Dedifferentiated amniotic fluid mesenchymal stem cell (primary cell): ENCODE results near the gene GEMIN4.
A peak's percentile ranks its signal among the peaks of the same experiment; 100 is the strongest.

ENCODE experiments used
- DNase-seq: peaks from one replicate; pipeline ENCODE4 v3.0.0-alpha.2; 2016; ENCODE audit errors: extremely low spot score

GEMIN4 gene

GRCh38 chr17:742147-742793 is 9.8 kb downstream of the GEMIN4 start:
- no peak for DNase-seq

DNA sequence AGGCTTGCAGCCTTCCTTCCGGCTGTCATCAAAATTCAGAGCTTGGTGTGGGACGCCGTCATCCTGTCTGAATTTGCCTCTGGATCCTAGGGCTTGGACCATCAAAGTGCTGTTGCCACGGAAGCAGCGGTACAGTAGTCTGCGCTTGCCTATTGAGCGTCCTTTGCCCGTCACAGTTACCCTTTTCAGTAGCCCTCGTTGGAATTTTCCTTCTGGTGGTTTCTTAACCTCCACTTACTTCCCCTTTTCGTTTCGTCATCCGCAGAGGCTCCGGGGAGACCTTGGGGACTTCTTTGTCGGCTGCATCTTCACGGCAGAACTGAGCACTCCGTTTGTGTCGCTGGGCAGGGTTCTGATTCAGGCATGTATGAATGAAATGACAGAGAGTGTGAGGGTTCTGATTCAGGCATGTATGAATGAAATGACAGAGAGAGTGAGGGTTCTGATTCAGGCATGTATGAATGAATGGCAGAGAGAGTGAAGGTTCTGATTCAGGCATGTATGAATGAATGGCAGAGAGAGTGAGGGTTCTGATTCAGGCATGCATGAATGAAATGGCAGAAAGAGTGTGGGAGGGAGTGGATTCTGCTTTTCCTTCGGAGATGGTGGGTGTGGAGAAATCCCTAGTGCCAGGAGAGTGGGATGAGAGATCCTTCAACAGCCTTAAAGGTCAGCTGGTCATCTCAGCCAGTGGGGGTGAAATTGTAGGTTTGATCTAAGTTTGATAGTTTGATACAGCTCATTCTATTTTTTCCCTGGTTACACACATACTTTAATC is 11.6 kb downstream of the GEMIN4 start:
- DNase-seq: no peak

DNA sequence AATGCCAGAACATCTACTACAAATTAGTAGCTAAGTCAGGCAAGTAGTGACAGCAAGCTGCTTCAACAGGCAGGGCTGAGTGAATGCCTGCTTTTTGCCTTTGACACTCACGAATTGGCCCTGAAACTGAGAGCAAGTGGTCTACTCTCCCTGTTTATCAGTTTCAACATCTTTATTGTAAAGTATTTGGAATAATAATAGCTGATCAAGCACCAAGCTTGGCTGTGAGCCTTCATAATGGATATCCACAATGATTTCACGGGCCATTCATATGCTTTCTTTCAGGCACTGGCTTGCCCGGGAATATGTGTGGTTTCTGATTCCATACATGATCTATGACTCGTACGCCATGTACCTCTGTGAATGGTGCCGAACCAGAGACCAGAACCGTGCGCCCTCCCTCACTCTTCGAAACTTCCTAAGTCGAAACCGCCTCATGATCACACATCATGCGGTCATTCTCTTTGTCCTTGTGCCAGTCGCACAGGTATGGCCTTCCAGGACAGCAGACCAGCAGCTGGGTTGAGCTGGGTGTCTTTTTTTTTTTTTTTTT is 14.4 kb downstream of the GEMIN4 start:
- DNase-seq: no peak

- DNase-seq: no peak
Observed at GRCh38 chr17:733743-734142, 18.3 kb downstream of the GEMIN4 start.

DNA sequence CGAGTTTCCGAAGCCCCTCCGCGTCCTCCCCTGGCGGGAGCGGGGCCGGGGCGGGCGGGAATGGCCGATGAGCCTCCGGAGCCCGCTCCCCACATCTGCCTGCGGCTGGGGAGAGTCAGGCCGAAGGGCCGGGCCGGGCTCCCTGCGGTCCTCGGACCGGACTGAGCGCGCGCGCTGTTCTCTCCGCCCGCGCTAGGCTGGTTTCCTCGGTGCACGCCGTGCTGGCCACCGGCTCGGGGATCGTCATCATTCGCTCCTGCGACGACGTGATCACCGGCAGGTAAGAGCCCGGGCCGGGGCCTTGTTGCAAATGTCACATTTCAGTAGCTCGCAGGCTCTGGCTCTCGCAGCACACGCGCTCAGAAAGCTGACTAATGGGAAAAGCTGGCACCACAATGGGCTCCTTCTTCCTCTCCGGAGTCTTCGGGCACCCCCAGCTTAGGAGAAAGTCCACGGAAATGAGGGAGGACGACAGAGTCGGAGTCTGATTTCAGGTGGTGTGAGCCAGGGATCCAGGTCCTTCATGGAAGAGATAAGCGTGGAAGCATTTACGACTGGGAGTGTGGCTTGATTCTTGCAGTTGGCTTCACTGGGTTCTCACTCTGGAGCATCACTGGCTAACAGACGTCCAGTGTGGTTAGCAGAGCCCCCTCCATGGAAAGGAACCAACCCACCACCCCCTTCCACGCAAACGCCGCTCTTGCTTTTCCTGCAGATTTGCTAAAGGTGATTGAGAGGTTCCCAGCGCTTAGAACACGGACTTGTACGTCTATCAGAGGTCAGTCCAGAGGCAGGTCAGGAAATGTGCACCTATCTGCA is 19.0 kb downstream of the GEMIN4 start:
- peak; percentile 45 for DNase-seq

DNA sequence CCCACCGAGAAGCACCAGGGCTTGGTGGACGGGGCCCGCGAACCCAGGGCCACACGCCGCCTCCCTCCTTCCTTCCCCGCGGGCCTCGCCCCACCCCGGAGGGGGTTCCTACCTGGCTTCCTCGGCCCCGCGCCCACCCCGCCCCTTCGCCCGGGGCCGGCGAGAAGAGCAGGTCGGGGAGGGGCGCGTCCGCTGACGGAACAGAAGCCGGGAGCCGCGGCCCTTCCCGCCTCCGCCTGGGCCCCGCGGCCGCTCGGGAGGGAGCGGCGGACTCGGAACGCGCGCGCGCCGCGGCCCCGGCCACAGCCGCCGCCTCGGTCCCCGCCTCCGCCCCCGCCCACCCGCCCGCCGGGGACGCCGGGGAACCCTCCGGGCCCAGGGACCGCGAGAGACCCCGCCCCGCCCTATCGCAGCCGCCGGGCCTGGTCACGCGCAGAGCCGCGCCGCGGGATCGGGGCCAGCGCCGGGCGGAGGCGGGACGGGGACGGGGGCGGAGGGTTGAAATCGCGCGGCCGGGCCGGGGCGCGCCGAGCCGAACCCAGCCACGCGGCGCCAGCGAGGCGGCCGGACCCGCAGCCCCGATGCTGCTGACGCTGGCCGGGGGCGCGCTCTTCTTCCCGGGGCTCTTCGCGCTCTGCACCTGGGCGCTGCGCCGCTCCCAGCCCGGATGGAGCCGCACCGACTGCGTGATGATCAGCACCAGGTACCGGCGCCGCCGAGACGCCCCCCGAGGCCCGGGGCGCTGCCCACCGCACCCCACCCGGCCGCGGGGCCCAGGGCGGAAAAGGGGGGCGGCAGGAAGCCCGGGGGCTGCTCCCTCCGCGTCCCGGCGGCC is 19.8 kb downstream of the GEMIN4 start, which contains the start of gene TLCD3A:
Gene TLCD3A, plus strand, starts transcription at position 530 of the 835 bp plus-strand sequence. Its CDS starts 52 bp downstream, at position 582.
- DNase-seq: peak; percentile 42

DNA sequence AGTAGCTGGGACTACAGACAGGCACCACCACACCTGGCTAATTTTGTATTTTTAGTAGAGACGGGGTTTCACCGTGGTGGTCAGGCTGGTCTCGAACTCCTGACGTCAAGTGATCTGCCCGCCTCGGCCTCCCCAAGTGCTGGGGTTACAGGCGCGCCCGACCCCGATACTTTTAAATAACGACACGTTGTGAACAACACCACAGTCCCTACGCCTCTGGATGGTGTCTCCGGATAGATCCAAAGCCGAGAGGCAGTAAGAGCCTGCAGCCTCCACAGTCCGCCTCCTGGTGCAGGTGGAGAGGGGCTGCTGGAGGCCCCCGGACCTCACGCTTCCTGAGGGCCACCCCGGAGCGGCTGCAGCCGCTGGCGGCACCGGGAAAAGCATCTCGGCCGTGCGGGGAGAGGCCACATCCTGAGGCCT is 20.4 kb downstream of the GEMIN4 start:
- no peak for DNase-seq

DNA sequence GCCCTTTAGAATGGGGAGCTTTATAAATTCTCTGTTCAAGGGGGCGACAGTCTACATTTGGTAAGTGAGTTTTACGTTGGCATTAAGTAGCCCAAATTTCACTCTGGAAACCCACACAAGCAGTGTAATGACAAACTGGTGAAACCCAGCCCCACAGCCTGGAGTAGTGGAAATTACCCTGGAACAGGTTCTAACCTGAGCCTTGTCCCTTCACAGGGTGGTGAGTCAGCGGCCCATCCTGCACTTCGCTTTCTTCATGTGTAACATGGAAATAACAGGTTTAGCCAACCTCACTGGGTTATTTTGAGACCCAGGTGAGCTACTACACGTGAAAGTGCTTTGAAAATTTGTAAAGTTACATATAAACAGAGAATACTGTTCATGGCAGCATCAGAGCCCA is 23.2 kb downstream of the GEMIN4 start:
- DNase-seq: no peak

DNA sequence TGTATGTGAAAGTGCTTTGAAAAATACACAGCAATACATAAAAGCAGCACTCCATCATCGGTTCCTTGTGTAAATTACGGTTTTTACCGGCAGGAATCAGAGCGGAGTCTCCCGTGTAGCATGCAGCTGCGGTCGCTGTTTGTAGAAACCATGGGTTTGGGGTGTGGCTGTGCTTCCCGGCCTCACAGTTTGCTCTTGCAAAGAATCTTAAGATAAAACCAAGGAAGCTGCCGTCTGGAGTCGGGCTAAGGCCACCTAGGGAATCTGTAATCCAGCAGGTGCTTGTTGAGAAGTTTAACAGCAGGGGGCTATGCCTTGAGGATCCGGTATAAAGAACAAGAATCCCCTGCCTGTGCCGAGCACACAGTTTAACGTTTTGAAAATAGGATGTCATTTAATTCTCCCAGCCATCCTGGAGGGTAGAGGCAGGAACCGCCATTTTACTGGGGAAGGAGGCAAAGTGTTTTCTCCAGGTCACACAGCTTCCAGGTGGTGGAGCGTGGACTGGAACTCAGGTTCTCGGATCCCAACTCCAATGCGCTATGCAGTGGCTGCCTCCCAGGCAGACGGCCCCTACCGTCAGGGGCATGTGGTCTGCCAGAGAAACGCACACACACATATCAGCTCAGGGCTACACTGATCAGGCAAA is 25.7 kb downstream of the GEMIN4 start:
- DNase-seq: no peak

- DNase-seq: no peak
Observed at GRCh38 chr17:725746-726145, 26.3 kb downstream of the GEMIN4 start.

DNA sequence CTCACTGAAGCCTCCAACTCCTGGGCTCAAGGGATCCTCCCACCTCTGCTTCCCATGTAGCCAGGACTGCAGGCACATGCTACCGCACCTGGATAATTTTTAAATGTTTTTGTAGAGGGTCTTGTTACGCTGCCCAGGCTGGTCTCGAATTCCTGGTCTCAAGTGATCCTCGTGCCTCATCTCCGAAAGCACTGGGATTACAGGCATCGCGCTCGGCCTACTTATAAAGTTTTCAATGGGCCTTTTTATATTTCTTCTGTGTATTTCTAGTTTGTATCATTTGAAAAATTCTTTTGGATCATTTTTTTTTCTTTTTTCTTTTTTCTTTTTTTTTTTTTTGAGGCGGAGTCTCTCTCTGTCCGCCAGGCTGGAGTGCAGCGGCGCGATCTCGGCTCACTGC is 27.0 kb downstream of the GEMIN4 start:
- DNase-seq: no peak

GRCh38 chr17:721540-721937 is 30.5 kb downstream of the GEMIN4 start:
- DNase-seq: no peak

DNA sequence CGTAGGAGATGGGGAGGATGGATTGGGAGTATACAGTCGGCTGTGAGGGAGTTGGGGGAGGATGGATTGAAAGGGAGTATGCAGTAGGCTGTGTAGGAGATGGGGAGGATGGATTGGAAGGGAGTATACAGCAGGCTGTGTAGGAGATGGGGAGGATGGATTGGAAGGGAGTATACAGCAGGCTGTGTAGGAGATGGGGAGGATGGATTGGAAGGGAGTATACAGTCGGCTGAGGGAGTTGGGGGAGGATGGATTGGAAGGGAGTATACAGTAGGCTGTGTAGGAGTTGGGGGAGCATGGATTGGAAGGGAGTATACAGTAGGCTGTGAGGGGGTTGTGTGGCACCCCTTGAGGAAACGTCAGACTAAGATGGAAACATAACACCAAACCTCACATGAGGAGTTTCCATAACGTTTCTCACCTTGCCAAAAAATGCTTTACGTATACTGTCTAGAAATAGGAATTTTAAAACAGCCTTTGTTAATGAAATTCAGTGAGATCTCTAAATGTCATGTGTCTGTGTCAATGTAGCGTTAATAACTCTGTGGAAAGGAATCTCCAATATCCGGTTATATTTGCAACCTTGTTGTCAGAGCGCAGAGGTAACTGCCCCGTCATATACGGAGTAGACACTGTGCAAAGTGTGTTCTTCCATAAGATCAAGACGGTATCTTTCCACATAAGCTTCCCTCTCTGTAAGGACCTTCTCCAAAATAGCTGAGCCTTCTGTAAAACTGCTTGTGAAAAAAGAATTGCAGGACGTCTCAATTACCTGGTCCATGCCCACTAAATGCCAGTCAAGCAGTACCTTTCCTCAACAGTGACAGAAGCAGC is 31.1 kb downstream of the GEMIN4 start:
- no peak for DNase-seq

GRCh38 chr17:718075-718474 is 34.0 kb downstream of the GEMIN4 start:
- DNase-seq: no peak

- no peak for DNase-seq
Observed at GRCh38 chr17:708132-708531, 43.9 kb downstream of the GEMIN4 start.

DNA sequence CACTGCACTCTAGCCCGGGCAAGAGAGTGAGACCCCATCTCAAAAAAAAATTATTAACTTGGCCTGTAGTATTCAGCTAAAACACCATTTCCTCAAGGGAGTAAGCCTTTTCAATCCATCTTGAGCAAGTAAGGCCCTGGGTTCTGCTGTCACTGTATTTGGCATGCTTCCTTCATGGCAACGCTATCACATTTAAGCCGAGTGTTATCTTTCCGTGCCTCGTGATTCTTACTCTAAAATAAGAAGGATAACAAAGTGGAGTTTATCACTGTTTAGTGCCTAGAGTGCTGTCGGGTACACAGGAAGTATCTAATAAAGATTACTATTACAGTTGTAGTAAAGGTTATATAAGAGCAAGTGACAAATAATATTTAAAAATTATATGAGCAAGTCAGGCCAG is 46.2 kb downstream of the GEMIN4 start:
- no peak for DNase-seq

GRCh38 chr17:705011-705410 is 47.1 kb downstream of the GEMIN4 start:
- no peak for DNase-seq

DNA sequence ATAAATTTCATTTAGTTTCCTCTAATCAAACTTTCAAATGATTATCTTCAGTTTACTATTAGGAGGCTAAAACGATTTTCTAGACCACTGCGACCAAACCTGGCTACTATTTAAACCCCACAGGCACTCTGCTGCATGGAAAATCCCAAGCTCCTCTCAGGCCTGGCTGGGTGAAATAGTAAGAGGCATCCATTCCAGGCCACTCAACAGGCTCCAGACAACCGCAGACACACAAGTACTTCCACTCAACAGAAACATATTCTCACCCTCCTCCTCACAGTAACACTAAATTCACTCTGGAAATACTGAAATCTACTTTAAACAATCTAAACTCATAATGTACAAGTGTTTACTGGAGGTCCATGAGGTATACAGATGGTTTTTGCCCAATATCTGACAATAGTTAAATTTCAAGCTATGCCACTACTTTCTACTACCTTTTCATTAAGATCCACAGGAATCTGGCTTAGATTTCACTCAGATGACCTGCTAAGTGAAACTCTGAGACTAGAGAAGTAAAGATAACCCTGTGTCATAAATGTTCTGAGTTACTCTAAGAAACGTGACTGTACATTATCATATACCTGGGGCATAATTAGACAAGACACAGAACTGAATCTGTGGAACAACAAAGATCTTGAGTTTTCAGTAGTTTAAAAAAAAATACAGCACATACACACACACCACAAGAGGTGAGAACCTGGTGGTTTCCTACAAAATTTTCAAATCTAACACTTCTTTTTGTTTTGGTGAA is 47.8 kb downstream of the GEMIN4 start:
- no peak for DNase-seq
